MM.1S (cell line): ENCODE measurements around the gene TMEM208.

Experiments used
- DNase-seq: peaks from one replicate; pipeline ENCODE4 v3.0.0-alpha.2; 2015
- H2AFZ ChIP-seq: fragments of 300-600 bp; sonication (generic); 2 replicates; pipeline ENCODE4 v1.6.0; 2016; ENCODE audit warnings: antibody characterized with exemption, low read length
- H3F3A ChIP-seq: fragments of 300-600 bp; sonication (generic); 2 replicates; pipeline ENCODE4 v1.6.1; 2016; ENCODE audit warnings: mild to moderate bottlenecking, antibody characterized with exemption, low read length, moderate library complexity, mixed read lengths; ENCODE audit not compliant: insufficient read depth
- H3K27ac ChIP-seq: fragments of 300-600 bp; sonication (generic); 2 replicates; pipeline ENCODE4 v1.5.1; 2016; ENCODE audit warnings: mild to moderate bottlenecking, low read length
- H3K27me3 ChIP-seq: fragments of 300-600 bp; sonication (generic); replicated peaks from 2 replicates; pipeline ENCODE4 v1.6.0; 2016; ENCODE audit warnings: low read length; ENCODE audit not compliant: insufficient read depth
- H3K36me3 ChIP-seq: fragments of 300-600 bp; sonication (generic); replicated peaks from 2 replicates; pipeline ENCODE4 v1.6.1; 2016; ENCODE audit warnings: mild to moderate bottlenecking, low read length, mixed read lengths; ENCODE audit not compliant: insufficient read depth
- H3K4me1 ChIP-seq: fragments of 300-600 bp; sonication (generic); 2 replicates; pipeline ENCODE4 v1.6.1; 2016; ENCODE audit warnings: low read length, mixed read lengths
- H3K4me2 ChIP-seq: fragments of 300-600 bp; sonication (generic); 2 replicates; pipeline ENCODE4 v1.6.0; 2016; ENCODE audit warnings: low read depth, low read length
- H3K4me3 ChIP-seq: fragments of 300-600 bp; sonication (generic); 2 replicates; pipeline ENCODE4 v1.5.1; 2016; ENCODE audit warnings: low read length, mixed read lengths
- H3K79me2 ChIP-seq: fragments of 300-600 bp; sonication (generic); 2 replicates; pipeline ENCODE4 v1.6.1; 2016; ENCODE audit warnings: mixed run types, low read length, mixed read lengths
- H3K9ac ChIP-seq: fragments of 300-600 bp; sonication (generic); 2 replicates; pipeline ENCODE4 v1.6.1; 2016; ENCODE audit warnings: low read length, mixed read lengths
- H3K9me2 ChIP-seq: fragments of 300-600 bp; sonication (generic); replicated peaks from 2 replicates; pipeline ENCODE4 v1.6.1; 2016; ENCODE audit warnings: mild to moderate bottlenecking, low read length, mixed read lengths; ENCODE audit not compliant: insufficient read depth
- H3K9me3 ChIP-seq: fragments of 300-600 bp; sonication (generic); replicated peaks from 2 replicates; pipeline ENCODE4 v1.6.1; 2016; ENCODE audit warnings: mild to moderate bottlenecking, low read length, mixed read lengths; ENCODE audit not compliant: insufficient read depth
- H4K20me1 ChIP-seq: fragments of 300-600 bp; sonication (generic); 2 replicates; pipeline ENCODE4 v1.6.1; 2016; ENCODE audit warnings: mild to moderate bottlenecking, low read length, moderate library complexity, mixed read lengths; ENCODE audit not compliant: insufficient read depth
- CTCF ChIP-seq: fragments of 300-600 bp; sonication (generic); IDR thresholded peaks from 2 replicates; pipeline ENCODE4 v1.5.1; 2016; ENCODE audit warnings: antibody characterized with exemption, low read length, mixed read lengths
- EZH2 ChIP-seq: fragments of 300-600 bp; sonication (generic); optimal IDR thresholded peaks from 2 replicates; pipeline ENCODE3; 2017; ENCODE audit warnings: low read depth, mild to moderate bottlenecking, antibody characterized with exemption, low read length, mixed read lengths
- EZH2phosphoT487 ChIP-seq: fragments of 300-600 bp; sonication (generic); IDR thresholded peaks from 2 replicates; pipeline ENCODE4 v1.6.1; 2018; ENCODE audit warnings: antibody characterized with exemption, low read length

The TMEM208 gene

GRCh38 chr16:67264866-67265265, 37.9 kb downstream of the TMEM208 start:
- Histone ChIP-seq H3K79me2 (no peaks in the 10 kb centered on the region), H4K20me1 (no peaks in the 10 kb centered on the region), H3K27ac (no peak overlapping the region), H3K9me3 (no peaks in the 10 kb centered on the region), H3K27me3 (no peaks in the 10 kb centered on the region), H3F3A (no peaks in the 10 kb centered on the region), H3K9ac (no peak overlapping the region), H2AFZ (no peak overlapping the region), H3K36me3 (no peaks in the 10 kb centered on the region), H3K4me1 (peaks cover 6% of the 10 kb centered on the region; the same call in 1 of the 2 replicates), H3K4me3 (no peak overlapping the region), H3K4me2 (no peak overlapping the region), H3K9me2 (no peaks in the 10 kb centered on the region)
- no peak for DNase-seq
- TF ChIP-seq EZH2 (no peak), EZH2phosphoT487 (no peak), CTCF (no peak)

- Histone ChIP-seq H3K9me2 (no peaks in the 10 kb centered on the region), H3K27me3 (no peaks in the 10 kb centered on the region), H3K36me3 (no peaks in the 10 kb centered on the region), H3F3A (no peaks in the 10 kb centered on the region), H3K9me3 (no peaks in the 10 kb centered on the region), H4K20me1 (no peaks in the 10 kb centered on the region), H3K27ac (no peak overlapping the region), H3K79me2 (no peaks in the 10 kb centered on the region), H3K4me1 (peaks cover 5% of the 10 kb centered on the region; the same call in 1 of the 2 replicates), H2AFZ (no peak overlapping the region), H3K4me3 (no peak overlapping the region), H3K9ac (no peak overlapping the region), H3K4me2 (no peak overlapping the region)
- TF ChIP-seq CTCF = no peak
- no peak for TF ChIP-seq EZH2phosphoT487
- no peak for TF ChIP-seq EZH2
- no peak for DNase-seq
Measured at GRCh38 chr16:67265834-67266233, 38.9 kb downstream of the TMEM208 start.

GRCh38 chr16:67268136-67268579, 41.2 kb downstream of the TMEM208 start:
- no peaks in the 10 kb centered on the region for H4K20me1 ChIP-seq
- H3K4me3 ChIP-seq = no peak overlapping the region
- H3K36me3 ChIP-seq = no peaks in the 10 kb centered on the region
- H3K9me2 ChIP-seq = no peaks in the 10 kb centered on the region
- H3K4me2 ChIP-seq = no peak overlapping the region
- H2AFZ ChIP-seq = no peak overlapping the region
- no peaks in the 10 kb centered on the region for H3F3A ChIP-seq
- DNase-seq = no peak
- no peaks in the 10 kb centered on the region for H3K9me3 ChIP-seq
- H3K27me3 ChIP-seq = no peaks in the 10 kb centered on the region
- no peak for TF ChIP-seq EZH2phosphoT487
- TF ChIP-seq CTCF = no peak
- no peak for TF ChIP-seq EZH2
- no peak overlapping the region for H3K27ac ChIP-seq
- no peaks in the 10 kb centered on the region for H3K79me2 ChIP-seq
- no peak overlapping the region for H3K9ac ChIP-seq
- H3K4me1 ChIP-seq = no peaks in the 10 kb centered on the region
